Tibial nerve (tissue), 4 donors: ENCODE data around the gene NPSR1. TPM values are rescaled to one million over a fixed set of nuclear protein-coding genes. Genes with fewer than 3 reads are reported as not detected.

ENCODE experiments used
- DNase-seq, 2 donors: peaks; one replicate each; pipeline ENCODE4 v3.0.0-alpha.2; 2019; ENCODE audit warnings: low spot score in 2 of 2
- H3K27ac ChIP-seq, 4 donors: fragments of 200-600 bp; sonication (generic) in 3 of 4; one replicate each; pipeline ENCODE4 v1.5.1; 2017 to 2019; ENCODE audit warnings: mild to moderate bottlenecking in 1 of 4
- H3K27me3 ChIP-seq, 2 donors: fragments of 200-600 bp; sonication (generic) in 1 of 2; one replicate each; pipeline versions ENCODE4 v1.5.1 to v1.6.0; 2017 to 2019
- H3K36me3 ChIP-seq, 3 donors: fragments of 200-600 bp; sonication (generic); one replicate each; pipeline ENCODE4 v1.5.1; 2018 to 2019
- H3K4me1 ChIP-seq, 4 donors: fragments of 200-600 bp; sonication (generic) in 3 of 4; one replicate each; pipeline ENCODE4 v1.5.1; 2017 to 2019
- H3K4me3 ChIP-seq, 4 donors: fragments of 200-600 bp; sonication (generic) in 3 of 4; one replicate each; pipeline ENCODE4 v1.5.1; 2017 to 2019; ENCODE audit warnings: mild to moderate bottlenecking in 1 of 4, moderate library complexity in 1 of 4
- H3K9me3 ChIP-seq, 4 donors: fragments of 200-600 bp; sonication (generic) in 3 of 4; one replicate each; pipeline ENCODE4 v1.5.1; 2017 to 2019
- CTCF ChIP-seq, 5 experiments: fragments of 200-600 bp in 3 of 5; fragments of 450-650 bp in 2 of 5; sonication (generic) in 3 of 5; IDR thresholded peaks; one replicate each; pipeline ENCODE4 v1.5.1; 2016 to 2019; ENCODE audit warnings: antibody characterized with exemption in 5 of 5, mild to moderate bottlenecking in 3 of 5, moderate library complexity in 2 of 5
- EP300 ChIP-seq, 2 donors: sonication (generic); formaldehyde crosslinking; IDR thresholded peaks; one replicate each; pipeline ENCODE4 v1.6.1; 2017; ENCODE audit warnings: antibody characterized with exemption in 2 of 2, mild to moderate bottlenecking in 1 of 2
- POLR2A ChIP-seq, 2 donors: fragments of 450-650 bp; IDR thresholded peaks; one replicate each; pipeline ENCODE4 v1.6.1; 2017; ENCODE audit warnings: antibody characterized with exemption in 2 of 2, mild to moderate bottlenecking in 2 of 2, moderate library complexity in 2 of 2
- WGBS, 2 donors: methylation state at CpG; one replicate each; pipeline ENCODE4 v1.1.5; 2018; 5-methylcytosine and 5-hydroxymethylcytosine counted together
- total RNA-seq, 4 donors: library from RNA; depleted of rRNA; stranded (reverse); fragments of >200 nt; gene quantifications; one replicate each; pipeline ENCODE4 v1.1.0, GENCODE V29; 2016

NPSR1 gene
- total RNA-seq, 4 donors from 2014 or later: not detected

- Histone ChIP-seq H3K9me3 (no peaks in the 10 kb centered on the region), H3K4me1 (no peaks in the 10 kb centered on the region), H3K4me3 (no peak overlapping the region), H3K27ac (no peak overlapping the region), H3K27me3 (no peaks in the 10 kb centered on the region), H3K36me3 (no peaks in the 10 kb centered on the region)
- TF ChIP-seq POLR2A (IDR thresholded peaks at IDR 0.05): no peak
- TF ChIP-seq EP300 (IDR thresholded peaks at IDR 0.05): no peak
- TF ChIP-seq CTCF (IDR thresholded peaks at IDR 0.05): no peak
- 55 to 68% methylated on average over 16 of the region's 16 CpGs for WGBS, 2 donors
- no peak for DNase-seq
These were observed 164.0 kb downstream of the NPSR1 start for GRCh38 chr7:34821932-34822558.

DNA sequence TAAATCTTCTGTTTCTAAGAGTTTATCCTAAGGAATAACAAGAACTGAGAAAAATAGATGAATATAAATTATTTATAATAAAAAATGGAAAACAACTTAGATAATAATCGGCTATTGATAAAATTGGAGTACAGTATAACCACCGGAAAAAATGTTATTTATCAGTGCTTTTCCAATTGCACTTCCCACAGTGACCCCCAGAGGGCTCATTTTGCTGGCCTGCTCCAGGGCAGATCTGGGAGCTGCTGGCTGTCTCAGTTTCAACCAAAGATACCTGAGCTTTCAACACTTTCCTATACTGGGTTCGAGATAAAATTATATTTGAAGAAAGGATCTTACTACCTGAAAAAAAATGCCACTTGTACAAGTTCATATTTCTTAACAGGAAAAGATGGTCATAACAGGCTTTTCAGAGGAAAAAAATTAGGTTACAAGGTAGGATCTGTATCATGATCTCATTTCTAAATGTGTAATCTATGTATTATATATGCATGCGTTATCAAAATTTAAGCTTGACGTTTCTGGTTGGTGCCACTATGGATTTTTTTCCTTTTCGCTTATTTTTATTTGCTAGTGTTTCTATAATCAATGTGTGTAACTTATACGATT lies 165.7 kb downstream of the NPSR1 start:
- Histone ChIP-seq H3K4me3 (no peak overlapping the region), H3K27ac (no peak overlapping the region), H3K36me3 (no peaks in the 10 kb centered on the region), H3K9me3 (no peaks in the 10 kb centered on the region), H3K27me3 (no peaks in the 10 kb centered on the region), H3K4me1 (no peaks in the 10 kb centered on the region)
- 48 to 60% methylated on average over 7 of the region's 7 CpGs for WGBS, 2 donors
- DNase-seq: peak in 1 of 2 donors; percentile 48
- TF ChIP-seq POLR2A (IDR thresholded peaks at IDR 0.05) (no peak), CTCF (IDR thresholded peaks at IDR 0.05) (peak; percentile 30 to 85 (median 68)), EP300 (IDR thresholded peaks at IDR 0.05) (no peak)

GRCh38 chr7:34825221-34825620 lies 167.2 kb downstream of the NPSR1 start:
- WGBS, 2 donors: 88 to 98% methylated on average over 2 of the region's 2 CpGs
- TF ChIP-seq CTCF (IDR thresholded peaks at IDR 0.05): no peak
- TF ChIP-seq EP300 (IDR thresholded peaks at IDR 0.05): no peak
- no peak for TF ChIP-seq POLR2A (IDR thresholded peaks at IDR 0.05)
- DNase-seq: no peak

GRCh38 chr7:34830390-34830789 lies 172.4 kb downstream of the NPSR1 start:
- 74 to 77% methylated on average over 3 of the region's 3 CpGs for WGBS, 2 donors
- no peak for DNase-seq
- Histone ChIP-seq H3K36me3 (no peaks in the 10 kb centered on the region), H3K27ac (no peak overlapping the region), H3K9me3 (no peaks in the 10 kb centered on the region), H3K27me3 (no peaks in the 10 kb centered on the region), H3K4me1 (no peaks in the 10 kb centered on the region), H3K4me3 (no peak overlapping the region)
- TF ChIP-seq CTCF (IDR thresholded peaks at IDR 0.05) (no peak), POLR2A (IDR thresholded peaks at IDR 0.05) (no peak), EP300 (IDR thresholded peaks at IDR 0.05) (no peak)

More at GRCh38 chr7:34825221-34825620, 167.2 kb downstream of the NPSR1 start:
- Histone ChIP-seq H3K9me3 (no peaks in the 10 kb centered on the region), H3K27ac (no peak overlapping the region), H3K4me1 (no peaks in the 10 kb centered on the region), H3K27me3 (no peaks in the 10 kb centered on the region), H3K36me3 (no peaks in the 10 kb centered on the region), H3K4me3 (no peak overlapping the region)

DNA sequence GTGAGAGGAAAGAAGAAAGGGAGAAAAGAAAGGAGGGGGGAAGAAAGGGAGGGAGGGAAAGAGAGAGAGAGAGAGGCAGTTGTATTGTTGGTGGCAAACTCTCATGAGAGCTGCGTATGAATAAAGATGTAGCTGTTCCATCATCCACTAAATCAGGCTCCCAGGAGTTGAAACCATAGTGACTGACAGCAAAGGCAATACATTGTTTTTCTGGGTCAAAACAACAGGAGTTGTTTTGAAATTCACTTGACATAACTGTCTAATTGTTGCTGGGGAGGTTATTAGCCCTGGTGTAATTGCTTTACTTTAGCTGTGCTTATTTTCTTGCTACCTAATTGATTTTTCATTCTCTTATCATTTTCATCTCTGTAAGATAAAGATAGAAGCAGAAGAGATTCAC lies 173.4 kb downstream of the NPSR1 start:
- Histone ChIP-seq H3K27me3 (no peaks in the 10 kb centered on the region), H3K27ac (no peak overlapping the region), H3K9me3 (no peaks in the 10 kb centered on the region), H3K36me3 (no peaks in the 10 kb centered on the region), H3K4me1 (no peaks in the 10 kb centered on the region), H3K4me3 (no peak overlapping the region)
- no peak for TF ChIP-seq POLR2A (IDR thresholded peaks at IDR 0.05)
- TF ChIP-seq CTCF (IDR thresholded peaks at IDR 0.05): no peak
- TF ChIP-seq EP300 (IDR thresholded peaks at IDR 0.05): no peak
- 50 to 59% methylated on average over 1 of the region's 1 CpG for WGBS, 2 donors
- no peak for DNase-seq
